ENCODE data around the gene MPPED1.

Gene MPPED1

DNA sequence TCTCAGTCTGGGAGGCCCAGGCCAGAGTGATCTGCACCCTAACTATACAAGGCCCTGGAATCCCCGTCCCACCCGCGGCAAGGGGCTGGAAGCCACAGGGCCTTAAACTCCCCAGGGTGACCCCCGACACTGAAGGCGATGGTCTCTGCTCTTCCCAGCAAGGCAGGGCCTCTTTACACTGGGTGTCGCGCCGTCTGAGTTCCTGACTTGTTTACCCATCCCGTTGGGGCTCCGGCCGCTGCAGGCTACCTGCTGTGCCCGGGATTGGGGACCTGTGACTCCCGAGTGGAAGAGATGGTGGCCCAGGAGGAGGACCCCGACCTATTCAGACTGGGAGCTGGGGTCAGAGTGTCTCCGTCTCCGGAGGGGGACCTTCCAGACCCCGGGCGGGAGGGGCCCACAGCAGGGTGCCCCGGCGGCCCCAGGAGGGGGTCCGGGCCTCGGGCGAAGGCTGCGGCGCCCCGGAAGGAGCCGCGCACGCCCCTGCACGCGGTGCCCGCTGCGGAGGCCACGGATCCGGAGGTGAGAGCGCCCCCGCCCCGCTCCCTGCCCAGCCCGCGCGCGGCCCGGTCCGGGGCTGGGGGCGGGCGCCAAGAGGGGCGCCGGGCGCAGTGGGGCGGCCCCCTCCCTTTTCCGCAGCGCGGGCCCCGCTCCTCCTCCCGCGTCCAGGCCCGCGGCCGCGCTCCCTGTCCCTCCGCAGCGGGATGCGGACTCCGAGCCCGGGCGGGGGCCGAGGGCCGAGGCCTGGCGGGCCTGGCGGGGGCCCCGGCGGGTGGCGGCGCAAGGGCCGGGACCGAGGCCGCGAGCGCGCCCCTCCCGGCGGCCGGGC is 560 bp upstream of the MPPED1 start:
- DNase-seq (ENCODE audit: low spot score) = no peak

GRCh38 chr22:43412808-43413795 is 1.3 kb downstream of the MPPED1 start:
- DNase-seq (ENCODE audit: low spot score) = no peak

- no peak for DNase-seq (ENCODE audit: low spot score)
Observed at GRCh38 chr22:43413826-43414225, 2.0 kb downstream of the MPPED1 start.

DNA sequence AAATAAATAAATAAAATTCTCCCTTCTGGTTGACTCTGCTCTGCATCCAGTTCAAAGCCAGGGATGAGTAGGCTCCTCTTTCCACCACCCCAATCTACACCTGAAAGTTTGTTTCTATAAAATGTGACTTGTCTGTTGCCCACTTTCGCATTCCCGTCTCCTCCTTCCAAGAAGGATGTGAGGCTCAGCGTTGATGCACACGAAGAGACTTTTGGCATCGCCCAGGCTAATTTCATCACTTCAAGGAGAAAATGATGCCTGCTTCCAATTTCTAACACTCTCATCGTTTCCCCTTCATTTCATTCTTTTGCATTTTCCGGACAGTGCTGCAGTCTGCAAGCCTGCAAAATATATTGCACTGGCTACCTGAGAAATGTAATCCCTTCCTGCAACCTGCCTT is 3.9 kb downstream of the MPPED1 start:
- no peak for DNase-seq (ENCODE audit: low spot score)

DNA sequence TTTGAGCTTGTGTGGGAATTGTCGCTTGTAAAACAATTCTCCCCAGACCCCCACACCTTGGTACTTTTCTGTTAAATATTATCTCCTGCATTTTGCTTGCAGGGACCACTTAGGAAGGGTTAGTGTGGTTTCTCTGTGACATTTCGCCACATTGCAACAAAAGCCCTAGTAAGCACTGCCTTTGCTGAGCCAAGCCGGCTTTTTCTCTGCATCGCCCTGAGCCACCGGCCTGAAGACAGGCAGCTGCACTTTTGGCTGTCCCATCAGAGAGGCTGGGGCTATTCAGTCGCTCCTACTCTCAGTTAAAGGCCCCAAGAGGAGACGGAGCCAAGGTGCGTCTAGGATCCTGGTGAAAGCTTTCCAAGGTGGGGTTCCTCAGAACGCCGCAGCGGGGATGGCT is 5.7 kb downstream of the MPPED1 start:
- no peak for DNase-seq (ENCODE audit: low spot score)

DNA sequence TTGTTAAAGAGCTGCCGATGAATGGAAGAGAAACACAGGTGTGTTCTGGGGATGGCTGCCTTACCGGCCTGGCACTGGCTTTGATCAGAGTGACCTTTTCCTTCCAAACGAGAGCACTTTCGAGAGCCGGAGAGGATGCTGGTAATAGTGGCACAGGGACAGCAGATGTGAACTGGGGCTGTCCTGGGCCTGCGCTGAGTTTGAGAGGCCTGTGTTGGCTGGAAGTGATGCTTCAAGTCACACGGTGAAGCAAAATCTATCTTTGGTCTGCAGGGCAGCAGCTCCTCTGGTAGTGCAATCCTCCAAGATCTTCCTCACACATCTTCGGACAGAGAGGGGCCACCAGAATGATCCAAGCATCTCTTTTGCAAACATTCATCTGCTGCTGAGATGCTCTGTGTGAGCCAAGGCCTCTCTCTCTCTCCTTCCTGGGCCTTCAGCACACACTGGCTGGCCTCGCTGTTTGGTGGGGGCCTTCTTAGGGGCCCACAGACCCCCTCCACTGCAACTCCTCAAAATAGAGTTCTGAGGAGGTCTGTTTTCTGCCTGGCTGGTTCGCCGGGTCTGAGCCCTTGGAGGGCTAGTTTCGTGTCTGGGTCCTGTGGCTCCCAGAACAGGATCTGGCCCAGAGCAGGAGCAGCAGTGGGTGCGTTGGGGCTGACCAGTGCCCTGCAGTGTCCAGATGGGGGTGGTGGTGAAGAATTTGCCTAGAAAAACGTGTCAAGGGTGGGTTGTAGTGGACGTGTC is 6.4 kb downstream of the MPPED1 start:
- no peak for DNase-seq (ENCODE audit: low spot score)

- DNase-seq (ENCODE audit: low spot score) = no peak
Observed at GRCh38 chr22:43419371-43420080, 7.7 kb downstream of the MPPED1 start.

- DNase-seq (ENCODE audit: low spot score) = no peak
Observed at GRCh38 chr22:43421046-43421665, 9.3 kb downstream of the MPPED1 start.

GRCh38 chr22:43421914-43422615 is 10.3 kb downstream of the MPPED1 start:
- no peak for DNase-seq (ENCODE audit: low spot score)

- DNase-seq (ENCODE audit: low spot score) = no peak
Observed at GRCh38 chr22:43423046-43423445, 11.2 kb downstream of the MPPED1 start.

- no peak for DNase-seq (ENCODE audit: low spot score)
Observed at GRCh38 chr22:43424201-43424600, 12.4 kb downstream of the MPPED1 start.

DNA sequence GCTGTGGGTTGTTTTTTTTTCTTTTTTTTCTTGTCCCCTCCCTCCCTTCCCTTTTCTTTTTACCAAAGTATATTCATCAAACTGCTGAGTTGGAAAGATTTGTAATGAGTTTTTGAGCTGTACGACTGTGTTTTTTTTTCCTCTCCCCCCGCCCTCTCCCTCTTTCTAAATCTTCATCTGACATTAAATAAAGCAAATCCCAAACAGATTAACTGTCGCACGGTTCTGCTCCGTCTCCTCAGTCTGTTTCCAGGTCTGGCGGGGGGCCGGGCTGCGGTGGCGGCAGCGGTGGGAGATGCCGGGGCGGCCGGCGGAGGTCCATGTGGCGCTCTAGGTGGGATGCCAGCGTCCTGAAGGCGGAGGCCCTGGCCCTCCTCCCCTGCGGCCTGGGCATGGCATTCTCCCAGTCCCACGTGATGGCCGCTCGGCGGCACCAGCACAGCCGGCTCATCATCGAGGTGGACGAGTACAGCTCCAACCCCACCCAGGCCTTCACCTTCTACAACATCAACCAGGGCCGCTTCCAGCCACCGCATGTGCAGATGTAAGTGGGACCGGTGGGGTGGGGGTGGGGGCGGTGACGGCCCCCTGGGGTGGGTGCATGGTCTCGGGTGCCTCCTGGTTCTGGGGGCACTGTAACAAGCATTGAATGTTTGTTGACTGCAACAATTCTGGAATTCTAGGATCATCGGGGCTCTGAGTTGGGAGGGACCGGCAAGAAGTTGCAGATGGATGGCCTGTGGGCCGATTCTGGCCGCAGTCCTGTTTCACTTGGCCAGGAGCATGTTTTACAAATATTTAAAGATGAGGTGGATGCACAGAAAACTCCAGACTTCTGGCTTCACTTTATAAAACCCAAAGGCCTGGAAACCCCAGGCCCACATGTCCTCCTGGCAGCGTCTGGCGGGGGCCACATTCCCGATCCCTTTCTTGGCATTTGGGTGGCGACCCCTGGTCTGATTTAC is 13.1 kb downstream of the MPPED1 start:
- DNase-seq (ENCODE audit: low spot score) = no peak

DNA sequence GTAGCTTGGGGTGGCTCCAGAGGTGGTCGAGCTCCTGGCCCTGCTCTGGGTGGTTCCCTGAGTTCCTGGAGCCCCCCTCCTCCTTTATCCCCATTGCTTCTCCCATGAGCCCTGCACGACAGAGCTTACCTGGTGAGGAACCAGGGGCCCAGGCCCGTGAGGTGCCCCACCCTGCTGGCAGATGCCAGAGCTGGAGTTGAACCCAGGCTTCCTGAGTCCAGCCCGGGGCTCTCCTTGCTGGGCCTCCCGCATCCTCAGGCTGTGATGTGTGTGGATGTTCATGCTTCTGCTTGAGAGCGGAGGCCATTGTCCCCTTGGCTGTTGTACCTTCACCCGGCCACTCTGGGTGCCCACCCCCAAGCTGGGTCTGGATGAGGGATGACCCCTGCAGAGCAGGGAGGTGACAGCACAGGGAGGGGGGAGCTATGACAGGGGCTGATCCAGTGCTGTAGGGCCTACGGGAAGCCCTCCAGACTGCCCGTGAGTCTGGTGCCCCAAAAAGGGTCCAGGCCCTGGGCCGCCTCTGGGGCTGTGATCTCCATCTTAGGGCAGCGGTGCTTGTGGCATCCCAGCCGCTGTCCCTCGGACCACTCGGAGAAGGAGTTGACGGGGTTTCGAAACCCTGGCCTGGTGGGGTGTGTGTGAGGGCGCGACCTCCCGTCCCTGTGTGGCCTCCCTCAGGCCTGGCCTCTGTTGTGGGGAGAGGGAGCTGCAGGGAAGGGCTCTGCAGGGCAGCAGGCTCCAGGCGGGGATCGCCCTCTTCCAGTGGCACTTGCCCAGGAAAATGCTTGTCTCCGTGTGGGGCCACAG is 14.4 kb downstream of the MPPED1 start:
- DNase-seq (ENCODE audit: low spot score) = no peak

- no peak for DNase-seq (ENCODE audit: low spot score)
Observed at GRCh38 chr22:43426816-43427215, 15.0 kb downstream of the MPPED1 start.

GRCh38 chr22:43427296-43428004 is 15.6 kb downstream of the MPPED1 start:
- no peak for DNase-seq (ENCODE audit: low spot score)

GRCh38 chr22:43428005-43428485 is 16.2 kb downstream of the MPPED1 start:
- DNase-seq (ENCODE audit: low spot score) = no peak

GRCh38 chr22:43428521-43428920 is 16.7 kb downstream of the MPPED1 start:
- no peak for DNase-seq (ENCODE audit: low spot score)

DNA sequence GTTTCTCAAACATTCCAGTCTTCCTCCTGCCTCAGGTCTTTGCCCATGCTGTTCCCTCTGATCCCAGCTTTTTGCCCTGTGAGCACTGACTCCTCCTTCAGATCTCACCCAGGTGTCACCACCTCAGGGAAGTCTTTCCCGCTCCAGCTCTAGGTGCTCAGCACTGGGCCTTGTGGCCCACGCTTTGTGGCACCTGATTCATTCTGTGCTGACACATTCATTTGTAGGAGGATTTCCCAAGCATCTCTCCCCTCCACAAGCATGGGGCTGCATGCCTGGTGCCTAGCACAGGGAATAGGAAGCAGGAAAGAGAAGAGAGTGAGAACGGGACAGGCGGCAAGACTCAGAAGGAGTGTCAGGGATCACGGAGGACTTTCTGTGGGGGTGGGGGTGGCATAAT is 17.6 kb downstream of the MPPED1 start:
- DNase-seq (ENCODE audit: low spot score) = no peak

All from hematopoietic multipotent progenitor cell treated with erythropoietin and hydrocortisone succinate and interleukin-3 and kit ligand, for 17 days (in vitro differentiated cells).